GM12878 (cell line): ENCODE measurements around the gene PLXNC1.

ENCODE experiments used
- CHD1 ChIP-seq: IDR thresholded peaks from 2 replicates; pipeline ENCODE4 v1.6.1; 2012; ENCODE audit warnings: low read depth, low read length, improper control_type of control experiment
- POLR2AphosphoS2 ChIP-seq: IDR thresholded peaks from 2 replicates; pipeline ENCODE4 v1.6.1; 2011; ENCODE audit warnings: low read depth, mild to moderate bottlenecking, low read length, improper control_type of control experiment, moderate library complexity
- SIN3A ChIP-seq: IDR thresholded peaks from 2 replicates; pipeline ENCODE4 v1.6.1; 2012; ENCODE audit warnings: low read depth, low read length, improper control_type of control experiment
- SIX5 ChIP-seq: IDR thresholded peaks from 2 replicates; pipeline ENCODE4 v1.6.1; 2011; ENCODE audit warnings: mild to moderate bottlenecking, low read depth, low read length, moderate library complexity; ENCODE audit not compliant: severe bottlenecking
- SKIL ChIP-seq: fragments of 450-650 bp; IDR thresholded peaks from 2 replicates; pipeline ENCODE4 v1.6.1; 2017; ENCODE audit warnings: mild to moderate bottlenecking, low read depth, inconsistent platforms; ENCODE audit not compliant: poor library complexity, severe bottlenecking
- SMAD5 ChIP-seq: IDR thresholded peaks from 2 replicates; pipeline ENCODE4 v1.6.1; 2016; ENCODE audit warnings: antibody characterized with exemption, low read depth
- SREBF2 ChIP-seq: IDR thresholded peaks from 2 replicates; pipeline ENCODE4 v1.6.1; 2012; ENCODE audit warnings: mild to moderate bottlenecking, low read length
- USF1 ChIP-seq: IDR thresholded peaks from 2 replicates; pipeline ENCODE4 v1.6.1; 2011; ENCODE audit warnings: borderline replicate concordance, low read depth, mild to moderate bottlenecking, moderate library complexity, mixed read lengths, low read length; ENCODE audit not compliant: insufficient read depth; ENCODE audit errors: extremely low read length
- TF ChIP-seq, protein P1 (sequence below), 3 experiments: IDR thresholded peaks in 2 of 3; conservative IDR thresholded peaks in 1 of 3; 2 replicates each; pipeline ENCODE4 v1.5.1; 2011; ENCODE audit warnings: low read depth in 3 of 3, low read length in 3 of 3, mild to moderate bottlenecking in 3 of 3, control low read depth in 2 of 3, moderate library complexity in 2 of 3, inconsistent platforms in 1 of 3, mixed read lengths in 1 of 3; ENCODE audit not compliant: control insufficient read depth in 2 of 3, insufficient read depth in 1 of 3; ENCODE audit errors: extremely low read depth in 1 of 3

DNA sequence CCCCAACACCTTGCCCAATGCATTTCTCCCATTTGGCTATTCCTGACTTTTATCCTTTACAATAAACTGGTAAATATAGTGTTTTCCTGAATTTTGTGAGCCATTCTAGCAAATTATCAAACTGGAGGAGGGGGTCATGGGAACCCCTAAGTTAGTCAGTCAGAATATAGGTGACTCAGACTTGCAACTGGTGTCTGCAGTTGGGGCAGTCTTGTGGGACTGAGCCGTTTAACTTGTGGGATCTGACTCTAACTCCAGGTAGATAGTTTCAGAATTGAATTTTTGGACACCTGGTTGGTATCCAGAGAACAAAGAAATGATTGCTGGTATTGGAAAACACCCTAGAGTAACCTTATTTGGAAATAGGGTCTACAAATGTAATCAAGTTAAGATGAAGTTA, 177.9 kb downstream of the PLXNC1 start:
- TF ChIP-seq, protein P1, sequence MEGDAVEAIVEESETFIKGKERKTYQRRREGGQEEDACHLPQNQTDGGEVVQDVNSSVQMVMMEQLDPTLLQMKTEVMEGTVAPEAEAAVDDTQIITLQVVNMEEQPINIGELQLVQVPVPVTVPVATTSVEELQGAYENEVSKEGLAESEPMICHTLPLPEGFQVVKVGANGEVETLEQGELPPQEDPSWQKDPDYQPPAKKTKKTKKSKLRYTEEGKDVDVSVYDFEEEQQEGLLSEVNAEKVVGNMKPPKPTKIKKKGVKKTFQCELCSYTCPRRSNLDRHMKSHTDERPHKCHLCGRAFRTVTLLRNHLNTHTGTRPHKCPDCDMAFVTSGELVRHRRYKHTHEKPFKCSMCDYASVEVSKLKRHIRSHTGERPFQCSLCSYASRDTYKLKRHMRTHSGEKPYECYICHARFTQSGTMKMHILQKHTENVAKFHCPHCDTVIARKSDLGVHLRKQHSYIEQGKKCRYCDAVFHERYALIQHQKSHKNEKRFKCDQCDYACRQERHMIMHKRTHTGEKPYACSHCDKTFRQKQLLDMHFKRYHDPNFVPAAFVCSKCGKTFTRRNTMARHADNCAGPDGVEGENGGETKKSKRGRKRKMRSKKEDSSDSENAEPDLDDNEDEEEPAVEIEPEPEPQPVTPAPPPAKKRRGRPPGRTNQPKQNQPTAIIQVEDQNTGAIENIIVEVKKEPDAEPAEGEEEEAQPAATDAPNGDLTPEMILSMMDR (IDR thresholded peaks at IDR 0.05 in 2 of 3, conservative IDR thresholded peaks at IDR 0.05 in 1 of 3; ENCODE audit: control insufficient read depth in 2 of 3, extremely low read depth in 1 of 3, insufficient read depth in 1 of 3, low read depth in 3 of 3, low read length in 3 of 3), result no peak
- TF ChIP-seq CHD1 (no peak), USF1 (no peak), SMAD5 (no peak), SIN3A (no peak), SREBF2 (no peak), POLR2AphosphoS2 (no peak), SKIL (no peak), SIX5 (no peak)
